ENCODE measurements around the gene RASGRP1.

The RASGRP1 gene

GRCh38 chr15:38564557-38565286, at the start of gene RASGRP1:
Gene RASGRP1, minus strand, starts transcription at chr15:38564814. Its CDS starts 186 bp downstream, at chr15:38564628.
- Histone ChIP-seq H3K27ac (ENCODE audit: low read depth, low read length) (no peak within 1 kb of the TSS), H3K27me3 (ENCODE audit: control insufficient read depth in 5 of 5, insufficient read depth in 4 of 5, low read length in 5 of 5) (peaks cover 10 to 24% (median 20%) of the 10 kb centered on the region in 5 donors), H3K4me1 (ENCODE audit: control insufficient read depth in 5 of 5, insufficient read depth in 5 of 5, low read length in 5 of 5) (peaks cover 0 to 15% (median 12%) of the 10 kb centered on the region in 5 donors), H3K36me3 (ENCODE audit: control insufficient read depth in 5 of 5, insufficient read depth in 5 of 5, low read length in 5 of 5) (no peaks in the 10 kb centered on the region), H3K4me3 (ENCODE audit: low read depth in 1 of 5, low read length in 5 of 5) (peak within 1 kb of the TSS; percentile 22 to 63 (median 52)), H3K9ac (ENCODE audit: low read length in 5 of 5) (peak within 1 kb of the TSS in 1 of 5 donors; percentile 20), H3K9me3 (ENCODE audit: control insufficient read depth in 5 of 5, low read length in 5 of 5) (no peaks in the 10 kb centered on the region)

- H3K9ac ChIP-seq (ENCODE audit: low read length in 5 of 5): no peak overlapping the region
- H3K4me3 ChIP-seq (ENCODE audit: low read depth in 1 of 5, low read length in 5 of 5): no peak overlapping the region
- no peaks in the 10 kb centered on the region for H3K36me3 ChIP-seq (ENCODE audit: control insufficient read depth in 5 of 5, insufficient read depth in 5 of 5, low read length in 5 of 5)
- no peaks in the 10 kb centered on the region for H3K4me1 ChIP-seq (ENCODE audit: control insufficient read depth in 5 of 5, insufficient read depth in 5 of 5, low read length in 5 of 5)
- no peak overlapping the region for H3K27ac ChIP-seq (ENCODE audit: low read depth, low read length)
- peaks cover 0 to 3% (median 0%) of the 10 kb centered on the region in 5 donors for H3K27me3 ChIP-seq (ENCODE audit: control insufficient read depth in 5 of 5, insufficient read depth in 4 of 5, low read length in 5 of 5)
- H3K9me3 ChIP-seq (ENCODE audit: control insufficient read depth in 5 of 5, low read length in 5 of 5): no peaks in the 10 kb centered on the region
These were observed 48.5 kb upstream of the RASGRP1 start for GRCh38 chr15:38613085-38613484.

GRCh38 chr15:38612159-38612863, 47.7 kb upstream of the RASGRP1 start:
- peaks cover 0 to 2% (median 0%) of the 10 kb centered on the region in 5 donors for H3K27me3 ChIP-seq (ENCODE audit: control insufficient read depth in 5 of 5, insufficient read depth in 4 of 5, low read length in 5 of 5)
- H3K4me1 ChIP-seq (ENCODE audit: control insufficient read depth in 5 of 5, insufficient read depth in 5 of 5, low read length in 5 of 5): no peaks in the 10 kb centered on the region
- H3K4me3 ChIP-seq (ENCODE audit: low read depth in 1 of 5, low read length in 5 of 5): no peak overlapping the region
- H3K9ac ChIP-seq (ENCODE audit: low read length in 5 of 5): no peak overlapping the region
- no peaks in the 10 kb centered on the region for H3K9me3 ChIP-seq (ENCODE audit: control insufficient read depth in 5 of 5, low read length in 5 of 5)
- no peaks in the 10 kb centered on the region for H3K36me3 ChIP-seq (ENCODE audit: control insufficient read depth in 5 of 5, insufficient read depth in 5 of 5, low read length in 5 of 5)
- H3K27ac ChIP-seq (ENCODE audit: low read depth, low read length): no peak overlapping the region

GRCh38 chr15:38611228-38611627, 46.6 kb upstream of the RASGRP1 start:
- Histone ChIP-seq H3K36me3 (ENCODE audit: control insufficient read depth in 5 of 5, insufficient read depth in 5 of 5, low read length in 5 of 5) (no peaks in the 10 kb centered on the region), H3K4me3 (ENCODE audit: low read depth in 1 of 5, low read length in 5 of 5) (no peak overlapping the region), H3K4me1 (ENCODE audit: control insufficient read depth in 5 of 5, insufficient read depth in 5 of 5, low read length in 5 of 5) (no peaks in the 10 kb centered on the region), H3K9ac (ENCODE audit: low read length in 5 of 5) (no peak overlapping the region), H3K27ac (ENCODE audit: low read depth, low read length) (no peak overlapping the region), H3K27me3 (ENCODE audit: control insufficient read depth in 5 of 5, insufficient read depth in 4 of 5, low read length in 5 of 5) (no peaks in the 10 kb centered on the region), H3K9me3 (ENCODE audit: control insufficient read depth in 5 of 5, low read length in 5 of 5) (no peaks in the 10 kb centered on the region)

GRCh38 chr15:38610748-38611147, 46.1 kb upstream of the RASGRP1 start:
- Histone ChIP-seq H3K4me1 (ENCODE audit: control insufficient read depth in 5 of 5, insufficient read depth in 5 of 5, low read length in 5 of 5) (no peaks in the 10 kb centered on the region), H3K9me3 (ENCODE audit: control insufficient read depth in 5 of 5, low read length in 5 of 5) (no peaks in the 10 kb centered on the region), H3K27me3 (ENCODE audit: control insufficient read depth in 5 of 5, insufficient read depth in 4 of 5, low read length in 5 of 5) (peaks cover 0 to 3% (median 0%) of the 10 kb centered on the region in 5 donors), H3K36me3 (ENCODE audit: control insufficient read depth in 5 of 5, insufficient read depth in 5 of 5, low read length in 5 of 5) (no peaks in the 10 kb centered on the region), H3K27ac (ENCODE audit: low read depth, low read length) (no peak overlapping the region), H3K4me3 (ENCODE audit: low read depth in 1 of 5, low read length in 5 of 5) (no peak overlapping the region), H3K9ac (ENCODE audit: low read length in 5 of 5) (no peak overlapping the region)

GRCh38 chr15:38609097-38609738, 44.6 kb upstream of the RASGRP1 start:
- Histone ChIP-seq H3K36me3 (ENCODE audit: control insufficient read depth in 5 of 5, insufficient read depth in 5 of 5, low read length in 5 of 5) (no peaks in the 10 kb centered on the region), H3K4me1 (ENCODE audit: control insufficient read depth in 5 of 5, insufficient read depth in 5 of 5, low read length in 5 of 5) (no peaks in the 10 kb centered on the region), H3K4me3 (ENCODE audit: low read depth in 1 of 5, low read length in 5 of 5) (no peak overlapping the region), H3K27me3 (ENCODE audit: control insufficient read depth in 5 of 5, insufficient read depth in 4 of 5, low read length in 5 of 5) (peaks cover 0 to 3% (median 0%) of the 10 kb centered on the region in 5 donors), H3K9ac (ENCODE audit: low read length in 5 of 5) (no peak overlapping the region), H3K27ac (ENCODE audit: low read depth, low read length) (no peak overlapping the region), H3K9me3 (ENCODE audit: control insufficient read depth in 5 of 5, low read length in 5 of 5) (no peaks in the 10 kb centered on the region)

- H3K27me3 ChIP-seq (ENCODE audit: control insufficient read depth in 5 of 5, insufficient read depth in 4 of 5, low read length in 5 of 5): peaks cover 0 to 3% (median 0%) of the 10 kb centered on the region in 5 donors
- H3K27ac ChIP-seq (ENCODE audit: low read depth, low read length): no peak overlapping the region
- no peaks in the 10 kb centered on the region for H3K9me3 ChIP-seq (ENCODE audit: control insufficient read depth in 5 of 5, low read length in 5 of 5)
- no peaks in the 10 kb centered on the region for H3K4me1 ChIP-seq (ENCODE audit: control insufficient read depth in 5 of 5, insufficient read depth in 5 of 5, low read length in 5 of 5)
- H3K4me3 ChIP-seq (ENCODE audit: low read depth in 1 of 5, low read length in 5 of 5): no peak overlapping the region
- H3K9ac ChIP-seq (ENCODE audit: low read length in 5 of 5): no peak overlapping the region
- H3K36me3 ChIP-seq (ENCODE audit: control insufficient read depth in 5 of 5, insufficient read depth in 5 of 5, low read length in 5 of 5): no peaks in the 10 kb centered on the region
These were observed 44.1 kb upstream of the RASGRP1 start for GRCh38 chr15:38608682-38609081.

- Histone ChIP-seq H3K9me3 (ENCODE audit: control insufficient read depth in 5 of 5, low read length in 5 of 5) (no peaks in the 10 kb centered on the region), H3K4me3 (ENCODE audit: low read depth in 1 of 5, low read length in 5 of 5) (no peak overlapping the region), H3K36me3 (ENCODE audit: control insufficient read depth in 5 of 5, insufficient read depth in 5 of 5, low read length in 5 of 5) (no peaks in the 10 kb centered on the region), H3K4me1 (ENCODE audit: control insufficient read depth in 5 of 5, insufficient read depth in 5 of 5, low read length in 5 of 5) (no peaks in the 10 kb centered on the region), H3K9ac (ENCODE audit: low read length in 5 of 5) (no peak overlapping the region), H3K27me3 (ENCODE audit: control insufficient read depth in 5 of 5, insufficient read depth in 4 of 5, low read length in 5 of 5) (peaks cover 0 to 3% (median 0%) of the 10 kb centered on the region in 5 donors), H3K27ac (ENCODE audit: low read depth, low read length) (no peak overlapping the region)
These were observed 41.1 kb upstream of the RASGRP1 start for GRCh38 chr15:38605744-38606143.

GRCh38 chr15:38603672-38604071, 39.1 kb upstream of the RASGRP1 start:
- Histone ChIP-seq H3K4me3 (ENCODE audit: low read depth in 1 of 5, low read length in 5 of 5) (no peak overlapping the region), H3K36me3 (ENCODE audit: control insufficient read depth in 5 of 5, insufficient read depth in 5 of 5, low read length in 5 of 5) (no peaks in the 10 kb centered on the region), H3K9me3 (ENCODE audit: control insufficient read depth in 5 of 5, low read length in 5 of 5) (no peaks in the 10 kb centered on the region), H3K27ac (ENCODE audit: low read depth, low read length) (no peak overlapping the region), H3K9ac (ENCODE audit: low read length in 5 of 5) (no peak overlapping the region), H3K4me1 (ENCODE audit: control insufficient read depth in 5 of 5, insufficient read depth in 5 of 5, low read length in 5 of 5) (no peaks in the 10 kb centered on the region), H3K27me3 (ENCODE audit: control insufficient read depth in 5 of 5, insufficient read depth in 4 of 5, low read length in 5 of 5) (peaks cover 0 to 3% (median 0%) of the 10 kb centered on the region in 5 donors)
